Muscle layer of colon (tissue), 2 donors: ENCODE data around the gene PEF1.

Experiments used
- H3K27ac ChIP-seq: one replicate; pipeline ENCODE4 v1.7.0; 2013; ENCODE audit warnings: low read depth, mild to moderate bottlenecking, low read length, moderate library complexity
- H3K27me3 ChIP-seq, 2 donors: one replicate each; pipeline ENCODE4 v1.7.0; 2013; ENCODE audit warnings: low read length in 2 of 2, mild to moderate bottlenecking in 2 of 2; ENCODE audit not compliant: insufficient read depth in 2 of 2, control insufficient read depth in 1 of 2
- H3K36me3 ChIP-seq: one replicate; pipeline ENCODE4 v1.7.0; 2013; ENCODE audit warnings: mild to moderate bottlenecking, low read length; ENCODE audit not compliant: insufficient read depth
- H3K4me1 ChIP-seq: one replicate; pipeline ENCODE4 v1.7.0; 2013; ENCODE audit warnings: mild to moderate bottlenecking, low read length; ENCODE audit not compliant: insufficient read depth
- H3K4me3 ChIP-seq, 2 donors: one replicate each; pipeline ENCODE4 v1.7.0; 2013; ENCODE audit warnings: low read length in 2 of 2, low read depth in 1 of 2, mild to moderate bottlenecking in 1 of 2, moderate library complexity in 1 of 2
- H3K9ac ChIP-seq: one replicate; pipeline ENCODE4 v1.7.0; 2013; ENCODE audit warnings: low read length
- H3K9me3 ChIP-seq: one replicate; pipeline ENCODE4 v1.7.0; 2013; ENCODE audit warnings: mild to moderate bottlenecking, low read length
- donor health status: abdominal sarcoma.
- donor health status: Adenocarcinoma of cecum.

PEF1 gene

DNA sequence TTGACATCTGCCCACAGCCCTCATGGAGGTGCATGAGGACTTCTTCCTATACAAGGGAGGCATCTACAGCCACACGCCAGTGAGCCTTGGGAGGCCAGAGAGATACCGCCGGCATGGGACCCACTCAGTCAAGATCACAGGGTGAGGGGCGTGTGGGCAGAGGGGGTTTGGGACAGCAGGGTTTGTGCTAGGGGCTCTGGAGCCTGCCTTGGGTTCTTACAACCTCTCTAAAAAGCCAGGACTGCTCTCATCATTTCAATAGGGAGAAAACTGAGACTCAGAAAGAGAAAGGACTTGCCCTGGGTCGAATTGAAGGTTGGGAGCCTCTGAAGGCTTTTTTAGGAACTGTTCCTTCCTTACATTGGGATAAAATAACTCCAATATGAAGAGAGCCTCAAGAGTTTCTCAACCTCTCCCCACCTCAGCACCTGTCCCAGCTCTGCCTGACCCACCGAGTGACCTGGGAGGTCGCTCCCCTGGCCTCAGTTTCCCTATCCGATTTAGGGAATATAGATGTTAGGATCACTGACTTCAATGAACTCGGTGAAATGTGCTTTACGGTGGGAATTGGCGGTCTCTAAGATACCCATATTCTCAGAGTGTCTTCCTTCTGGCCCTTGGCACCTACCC is 58.8 kb downstream of the PEF1 start:
- Histone ChIP-seq H3K36me3 (peaks cover 26% of the 10 kb centered on the region), H3K4me1 (peaks cover 67% of the 10 kb centered on the region), H3K4me3 (no peak overlapping the region), H3K9ac (no peak overlapping the region), H3K27ac (peak overlapping the region; percentile 88), H3K27me3 (no peaks in the 10 kb centered on the region), H3K9me3 (no peaks in the 10 kb centered on the region)

- H3K9ac ChIP-seq: peak overlapping the region; percentile 46
- no peaks in the 10 kb centered on the region for H3K9me3 ChIP-seq
- peaks cover 26% of the 10 kb centered on the region for H3K36me3 ChIP-seq
- H3K4me1 ChIP-seq: peaks cover 74% of the 10 kb centered on the region
- peak overlapping the region; percentile 88 for H3K27ac ChIP-seq
- no peaks in the 10 kb centered on the region for H3K27me3 ChIP-seq
- H3K4me3 ChIP-seq: peak overlapping the region in 1 of 2 donors; percentile 12
Observed at GRCh38 chr1:31584869-31585735, 59.6 kb downstream of the PEF1 start.

GRCh38 chr1:31583995-31584868 is 60.4 kb downstream of the PEF1 start:
- Histone ChIP-seq H3K4me1 (peaks cover 82% of the 10 kb centered on the region), H3K4me3 (peak overlapping the region in 1 of 2 donors; percentile 12), H3K27me3 (no peaks in the 10 kb centered on the region), H3K9ac (peak overlapping the region; percentile 61), H3K9me3 (no peaks in the 10 kb centered on the region), H3K27ac (peak overlapping the region; percentile 88), H3K36me3 (peaks cover 26% of the 10 kb centered on the region)

GRCh38 chr1:31583082-31583994 is 61.3 kb downstream of the PEF1 start:
- Histone ChIP-seq H3K27ac (peak overlapping the region; percentile 88), H3K27me3 (no peaks in the 10 kb centered on the region), H3K36me3 (peaks cover 26% of the 10 kb centered on the region), H3K4me1 (peaks cover 83% of the 10 kb centered on the region), H3K9ac (peak overlapping the region; percentile 61), H3K9me3 (no peaks in the 10 kb centered on the region), H3K4me3 (no peak overlapping the region)

DNA sequence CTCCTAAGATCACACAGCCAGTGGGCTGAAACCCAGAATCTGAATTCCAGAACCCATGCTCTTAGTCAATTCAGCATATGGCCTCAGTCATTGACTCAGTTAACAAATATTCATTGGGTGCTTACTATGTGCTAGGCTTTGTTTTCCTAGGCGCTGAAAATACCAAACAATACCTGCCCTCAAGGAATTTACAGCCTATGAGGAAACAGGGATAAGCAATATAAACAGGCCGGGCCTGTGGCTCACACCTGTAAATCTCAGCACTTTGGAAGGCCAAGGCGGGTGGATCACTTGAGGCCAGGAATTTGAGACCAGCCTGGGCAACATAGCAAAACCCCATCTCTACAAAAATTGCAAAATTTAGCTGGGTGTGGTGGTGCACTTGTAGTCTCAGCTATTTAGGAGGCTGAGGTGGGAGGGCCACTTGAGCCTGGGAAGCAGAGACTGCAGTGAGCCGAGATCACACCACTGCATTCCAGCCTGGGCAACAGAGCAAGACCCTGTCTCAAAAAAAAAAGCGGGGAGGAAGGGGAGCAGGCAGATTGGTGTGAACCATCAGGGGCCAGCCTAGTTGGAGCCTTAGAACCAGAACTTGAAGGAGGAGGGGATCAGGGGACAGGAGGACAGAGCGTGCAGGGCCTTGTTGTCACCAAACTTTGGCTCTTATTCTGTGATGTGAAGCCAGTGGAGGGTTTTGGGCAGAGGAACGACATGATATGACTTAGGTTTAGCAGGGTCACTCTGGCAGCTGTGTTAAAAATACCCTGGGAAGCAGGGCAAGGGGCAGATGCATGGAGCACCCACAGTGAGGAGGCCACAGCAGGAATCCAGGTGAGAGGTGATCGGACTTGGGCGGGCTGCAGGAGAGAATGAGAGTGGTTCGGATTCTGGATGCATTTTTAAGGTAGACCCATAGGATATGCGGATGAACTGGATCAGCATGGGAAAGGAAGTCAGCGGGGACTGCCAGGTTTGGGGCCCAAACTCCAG is 62.6 kb downstream of the PEF1 start:
- H3K9ac ChIP-seq: peak overlapping the region; percentile 10

DNA sequence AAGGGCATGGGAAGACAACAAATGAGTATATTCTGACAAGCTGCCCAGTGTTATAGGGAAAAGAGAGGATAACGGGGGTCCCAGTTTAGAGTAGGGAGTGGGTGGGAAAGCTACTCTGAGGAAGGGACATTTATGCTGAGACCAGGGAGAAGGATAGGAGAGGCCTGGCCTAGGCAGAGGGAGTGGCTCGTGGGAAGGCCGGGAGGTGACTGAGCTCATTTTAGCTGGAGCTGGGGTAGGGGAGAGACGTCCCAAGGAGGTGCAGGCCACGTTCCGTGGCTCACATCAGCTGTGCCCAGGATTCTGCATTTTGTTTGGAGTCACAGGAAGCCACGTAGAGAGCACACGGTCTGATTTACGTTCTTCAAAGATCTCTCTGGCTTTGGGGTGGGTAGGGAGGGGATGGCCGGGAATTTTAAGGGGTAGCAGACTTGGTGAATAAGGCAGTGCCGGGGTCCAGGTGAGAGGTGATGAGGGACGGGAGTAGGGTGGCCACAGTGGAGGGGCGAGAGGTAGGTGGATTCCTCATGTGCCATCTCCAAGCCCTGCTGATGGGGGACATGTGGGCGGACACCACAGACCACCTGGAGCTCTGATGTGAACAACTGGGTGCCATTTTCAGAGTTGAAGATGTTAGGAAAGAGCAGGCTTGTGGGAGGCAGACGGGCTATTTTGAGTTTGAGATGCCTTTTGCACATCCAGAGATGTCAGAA is 63.6 kb downstream of the PEF1 start:
- Histone ChIP-seq H3K27me3 (no peaks in the 10 kb centered on the region), H3K9ac (peak overlapping the region; percentile 47), H3K4me1 (peaks cover 68% of the 10 kb centered on the region), H3K36me3 (peaks cover 22% of the 10 kb centered on the region), H3K27ac (peak overlapping the region; percentile 90), H3K4me3 (peak overlapping the region; percentile 18 to 51), H3K9me3 (no peaks in the 10 kb centered on the region)

More for the DNA sequence above, 62.6 kb downstream of the PEF1 start:
- peak overlapping the region; percentile 90 for H3K27ac ChIP-seq
- no peak overlapping the region for H3K4me3 ChIP-seq
- peaks cover 26% of the 10 kb centered on the region for H3K36me3 ChIP-seq
- H3K4me1 ChIP-seq: peaks cover 71% of the 10 kb centered on the region
- no peaks in the 10 kb centered on the region for H3K27me3 ChIP-seq
- H3K9me3 ChIP-seq: no peaks in the 10 kb centered on the region

DNA sequence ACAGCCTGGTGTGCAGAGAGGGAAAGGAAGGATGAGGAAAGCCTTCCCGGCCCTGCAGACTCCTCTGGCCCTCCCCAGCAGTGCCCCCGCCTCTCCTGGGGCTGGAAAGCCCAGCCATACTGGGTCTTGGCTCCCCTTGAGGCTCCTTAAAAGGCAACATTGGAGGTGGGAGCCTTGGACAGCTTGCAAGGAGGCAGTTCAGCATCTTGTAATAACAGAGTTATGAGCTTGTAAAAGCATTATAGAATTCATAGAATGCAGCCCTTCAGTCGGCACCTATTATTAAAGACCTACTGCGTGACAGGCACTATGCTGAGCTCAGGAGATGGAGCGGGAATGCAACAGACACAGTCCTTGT is 64.2 kb downstream of the PEF1 start:
- peak overlapping the region; percentile 77 for H3K9ac ChIP-seq
- H3K27me3 ChIP-seq: no peaks in the 10 kb centered on the region
- H3K4me3 ChIP-seq: peak overlapping the region; percentile 18 to 51
- H3K4me1 ChIP-seq: peaks cover 73% of the 10 kb centered on the region
- peak overlapping the region; percentile 90 for H3K27ac ChIP-seq
- H3K36me3 ChIP-seq: peaks cover 16% of the 10 kb centered on the region
- no peaks in the 10 kb centered on the region for H3K9me3 ChIP-seq
